ENCODE results near the gene PPP1R12B.
"Not testable (repeated sequence)": the region's sequence is repeated elsewhere in the genome, so short reads cannot be mapped to it uniquely, and the experiment has no call there.

The PPP1R12B gene

GRCh38 chr1:202451641-202452040, 103.1 kb downstream of the PPP1R12B start:
- not testable (repeated sequence) for DNase-seq

GRCh38 chr1:202452508-202452907, 104.0 kb downstream of the PPP1R12B start:
- no peak for DNase-seq

DNA sequence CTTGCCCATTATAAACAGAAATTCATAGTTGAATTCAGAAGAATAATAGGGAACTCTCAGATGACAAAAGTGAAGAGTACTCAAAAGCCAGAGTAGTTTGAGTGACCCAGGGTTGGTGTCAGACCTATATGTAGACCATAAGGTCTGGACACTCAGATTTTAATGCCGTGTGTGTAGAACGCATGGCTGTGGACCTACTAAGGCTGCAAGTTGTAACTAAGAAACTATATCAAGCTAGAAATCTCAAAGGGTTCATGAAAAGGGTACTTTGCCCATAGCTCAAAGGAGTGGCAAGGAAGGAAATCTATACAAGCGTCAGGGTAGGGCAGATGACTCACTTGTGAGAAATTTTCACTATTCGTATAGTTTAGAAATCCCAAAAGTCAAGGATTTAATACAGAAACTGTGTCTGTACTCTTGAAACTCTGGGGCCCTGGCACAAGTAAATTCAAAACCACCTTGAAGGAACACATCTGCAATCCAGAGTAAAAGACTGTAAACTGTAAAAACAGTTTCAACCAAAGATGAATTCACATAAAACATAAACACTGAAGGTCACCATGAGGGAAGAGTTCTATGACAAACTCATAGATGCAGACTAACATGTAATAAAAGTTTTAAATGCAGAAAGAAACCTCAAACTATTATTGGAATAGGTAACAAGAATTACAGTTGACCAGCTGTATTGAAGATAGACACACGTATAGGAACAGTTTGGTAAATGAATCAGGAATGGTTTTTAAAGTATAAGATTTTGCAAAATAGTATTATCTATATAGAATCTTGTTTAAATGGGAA, 108.1 kb downstream of the PPP1R12B start:
- peak; percentile 53 for DNase-seq

- not testable (repeated sequence) for DNase-seq
Measured at GRCh38 chr1:202458651-202459050, 110.2 kb downstream of the PPP1R12B start.

DNA sequence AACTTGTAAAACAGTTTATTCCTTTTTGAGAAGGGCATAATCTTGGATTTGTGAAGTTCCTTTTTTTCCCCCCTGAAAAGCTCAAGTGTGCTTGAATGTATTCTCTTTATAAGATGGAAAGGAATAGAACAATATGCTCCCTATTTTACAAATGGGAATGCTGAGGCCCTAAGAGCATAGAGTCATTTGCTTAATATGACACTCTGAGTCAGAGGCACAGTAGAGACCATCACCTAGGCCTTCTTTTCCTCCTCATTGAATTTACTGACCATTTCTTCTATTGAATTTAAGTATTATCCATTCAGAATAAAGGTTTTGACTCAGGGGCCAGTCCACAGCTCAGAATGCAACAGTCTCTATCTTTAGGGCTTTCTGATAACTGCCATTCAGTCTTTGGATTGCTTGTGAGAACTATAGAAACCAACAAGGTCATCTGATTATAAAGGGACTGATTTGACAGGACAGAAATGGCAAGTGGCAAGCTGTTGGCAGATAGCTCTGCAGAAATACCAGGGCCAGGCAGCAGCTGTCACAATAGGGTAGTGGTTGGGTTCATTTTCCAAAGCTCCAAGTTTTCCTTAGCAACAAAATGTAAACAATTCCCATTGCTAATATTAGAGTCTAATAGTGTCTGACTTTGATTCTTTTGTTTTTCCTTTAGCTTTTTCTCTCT, 111.1 kb downstream of the PPP1R12B start:
- not testable (repeated sequence) for DNase-seq

DNA sequence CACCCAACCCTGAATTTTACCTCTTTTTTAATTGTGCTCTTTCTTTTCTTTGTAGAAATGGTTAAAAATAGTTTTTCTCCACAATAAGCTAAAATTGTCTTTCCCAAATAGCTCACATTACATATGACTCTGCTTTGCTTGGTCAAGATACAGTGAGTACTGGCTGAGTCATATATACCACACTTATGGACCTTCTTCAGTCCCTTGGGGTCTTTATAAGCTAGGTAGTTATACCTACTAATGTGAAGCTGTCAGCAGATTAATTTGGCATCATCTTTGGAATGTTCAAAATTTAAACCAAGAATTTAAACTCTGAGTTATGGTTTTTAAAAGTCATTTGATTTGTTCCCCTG, 111.6 kb downstream of the PPP1R12B start:
- peak; percentile 68 for DNase-seq

GRCh38 chr1:202462342-202463076, 114.0 kb downstream of the PPP1R12B start:
- DNase-seq = no peak

DNA sequence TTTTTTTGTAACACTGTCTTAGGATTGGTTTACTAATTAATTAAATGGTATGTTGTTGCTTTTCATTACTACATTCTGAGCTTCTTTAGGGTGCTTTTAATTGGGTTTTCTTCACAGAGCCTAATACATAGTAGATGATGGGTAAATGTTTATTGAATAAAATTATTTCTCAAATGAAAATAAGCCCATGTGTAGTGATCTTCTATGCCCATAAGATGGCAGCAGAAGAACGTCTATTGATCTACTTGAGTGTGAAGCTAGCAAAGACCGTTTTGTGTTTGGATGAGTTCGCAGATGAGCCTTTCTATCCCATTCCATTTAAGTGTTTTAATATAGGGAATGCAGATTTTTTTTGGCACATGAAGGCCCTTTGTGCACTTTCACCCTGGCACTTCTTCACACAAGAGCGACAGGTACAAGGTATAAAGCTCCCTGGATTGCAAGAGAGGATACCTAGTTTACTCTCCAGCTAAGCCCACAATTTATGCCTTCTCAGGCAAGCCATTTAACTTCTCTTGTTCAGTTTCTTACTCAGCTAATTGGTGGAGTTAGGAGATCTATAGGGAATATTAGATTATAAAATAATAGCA, 115.7 kb downstream of the PPP1R12B start:
- peak; percentile 61 for DNase-seq

GRCh38 chr1:202465644-202466270, 117.3 kb downstream of the PPP1R12B start:
- not testable (repeated sequence) for DNase-seq

DNA sequence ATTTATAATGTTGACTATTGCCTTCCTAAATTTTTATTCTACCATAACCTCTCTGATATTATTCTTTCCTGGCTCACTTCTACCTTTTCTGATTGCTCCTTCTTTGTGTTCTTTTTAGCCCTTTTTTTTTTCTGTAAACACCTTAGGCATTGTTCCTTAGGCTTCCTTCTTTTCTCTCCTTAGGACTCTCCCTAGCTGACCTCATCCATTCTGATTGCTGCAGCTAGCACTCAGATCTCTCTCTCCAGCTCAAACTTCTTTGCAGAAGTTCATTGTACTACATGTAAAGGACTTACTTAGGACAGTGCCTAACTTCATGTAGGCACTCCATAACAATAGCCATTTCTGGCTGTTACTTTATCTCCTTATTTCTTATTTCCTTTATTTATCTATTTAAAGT, 117.8 kb downstream of the PPP1R12B start:
- DNase-seq = not testable (repeated sequence)

DNA sequence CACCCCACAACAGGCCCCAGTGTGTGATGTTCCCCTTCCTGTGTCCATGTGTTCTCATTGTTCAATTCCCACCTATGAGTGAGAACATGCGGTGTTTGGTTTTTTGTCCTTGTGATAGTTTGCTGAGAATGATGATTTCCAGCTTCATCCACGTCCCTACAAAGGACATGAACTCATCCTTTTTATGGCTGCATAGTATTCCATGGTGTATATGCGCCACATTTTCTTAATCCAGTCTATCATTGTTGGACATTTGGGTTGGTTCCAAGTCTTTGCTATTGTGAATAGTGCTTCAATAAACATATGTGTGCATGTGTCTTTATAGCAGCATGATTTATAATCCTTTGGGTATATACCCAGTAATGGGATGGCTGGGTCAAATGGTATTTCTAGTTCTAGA, 118.9 kb downstream of the PPP1R12B start:
- not testable (repeated sequence) for DNase-seq

- not testable (repeated sequence) for DNase-seq
Measured at GRCh38 chr1:202468695-202469094, 120.2 kb downstream of the PPP1R12B start.

- DNase-seq = not testable (repeated sequence)
Measured at GRCh38 chr1:202469123-202469522, 120.6 kb downstream of the PPP1R12B start.

- no peak for DNase-seq
Measured at GRCh38 chr1:202471246-202471645, 122.7 kb downstream of the PPP1R12B start.

DNA sequence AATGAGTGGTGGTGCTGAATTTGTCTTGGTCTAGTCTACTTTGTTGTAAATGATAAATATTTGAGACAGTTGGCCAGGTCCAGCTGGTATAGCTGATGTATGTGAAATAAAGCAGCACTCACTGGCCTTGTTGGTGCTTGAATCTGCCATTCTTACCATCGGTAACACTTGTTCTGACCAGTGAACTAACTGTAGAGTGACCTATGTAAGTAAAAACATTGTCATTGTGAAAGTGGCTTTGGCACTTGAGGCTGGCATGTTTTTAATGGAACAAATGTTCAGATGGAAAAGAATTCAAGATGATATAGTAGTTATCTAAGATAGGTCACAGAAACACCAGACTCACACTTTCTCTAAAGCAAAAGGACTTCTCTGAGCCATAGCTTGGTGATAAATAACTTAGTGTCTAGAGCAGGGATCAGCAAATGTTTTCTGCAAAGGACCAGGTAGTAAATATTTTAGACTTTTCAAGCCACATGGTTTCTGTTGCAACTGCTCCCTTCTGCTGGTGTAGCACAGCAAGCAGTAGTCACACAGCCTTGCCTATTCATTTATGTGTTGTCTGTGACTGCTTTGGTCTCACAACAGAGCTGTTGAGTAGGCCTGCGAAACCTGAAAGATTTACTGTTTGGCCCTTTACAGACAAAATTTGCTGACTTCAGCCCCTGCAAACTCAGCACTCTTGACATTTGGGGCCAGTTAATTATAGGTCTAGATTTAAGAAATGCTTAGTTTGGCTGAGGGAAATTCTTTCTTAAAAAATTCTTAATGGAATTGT, 124.0 kb downstream of the PPP1R12B start:
- DNase-seq = not testable (repeated sequence)

GRCh38 chr1:202473266-202474045, 125.0 kb downstream of the PPP1R12B start:
- not testable (repeated sequence) for DNase-seq

- not testable (repeated sequence) for DNase-seq
Measured at GRCh38 chr1:202479661-202480060, 131.2 kb downstream of the PPP1R12B start.

GRCh38 chr1:202480640-202481039, 132.1 kb downstream of the PPP1R12B start:
- DNase-seq = peak; percentile 22

- DNase-seq = not testable (repeated sequence)
Measured at GRCh38 chr1:202483362-202483761, 134.9 kb downstream of the PPP1R12B start.

DNA sequence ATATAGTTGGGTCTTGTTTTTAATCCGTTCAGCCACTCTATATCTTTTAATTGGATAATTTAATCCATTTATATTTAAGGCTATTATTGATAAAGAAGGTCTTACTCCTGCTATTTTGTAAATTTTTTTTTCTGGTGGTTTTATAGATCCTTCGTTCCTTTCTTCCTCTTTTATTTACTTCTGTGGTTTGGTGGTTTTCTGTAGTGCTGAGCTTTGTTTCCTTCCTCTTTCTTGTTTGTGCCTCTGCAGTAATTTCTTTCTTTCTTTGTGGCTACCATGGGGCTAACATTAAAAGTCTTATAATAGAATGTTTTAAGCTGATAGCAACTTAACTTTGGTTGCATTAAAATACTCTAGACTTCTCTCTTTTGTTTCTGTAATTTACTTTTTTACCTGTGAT, 135.5 kb downstream of the PPP1R12B start:
- DNase-seq = not testable (repeated sequence)

DNA sequence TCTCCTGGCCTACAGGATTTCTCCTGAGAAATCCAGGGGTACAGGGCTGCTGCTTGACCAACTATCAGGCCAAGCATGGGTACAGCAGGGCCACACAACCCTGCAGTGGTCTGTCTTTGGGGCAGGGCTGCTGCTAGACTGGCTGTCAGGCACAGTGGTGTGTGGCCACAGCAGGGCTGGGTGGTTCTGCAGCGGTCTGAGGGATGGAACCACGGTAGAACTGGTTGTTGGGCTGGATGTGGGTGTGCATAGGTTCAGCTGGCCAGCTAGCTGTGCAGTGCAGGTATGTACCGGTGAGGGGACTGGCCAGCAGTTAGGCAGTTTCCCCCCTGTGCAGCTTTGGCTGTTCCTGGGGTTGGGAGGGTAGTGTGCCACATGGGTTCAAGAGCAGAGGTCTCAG, 136.3 kb downstream of the PPP1R12B start:
- not testable (repeated sequence) for DNase-seq

Data from fibroblast of skin of scalp (primary cell).